Natural killer cell treated with Interleukin-12 subunit alpha and Interleukin-12 subunit beta and Interleukin-15 and Interleukin-18, amount 100 ng/mL, for 72 hours (primary cell): ENCODE measurements around the gene SCRT2. TPM values are rescaled to one million over a fixed set of nuclear protein-coding genes. Genes with fewer than 3 reads are reported as not detected.

ENCODE experiments used
- ATAC-seq, 2 donors: fragments of 150-1000 bp; cut with Tn5 transposase in 1 of 2; sonication (Bioruptor Pico), chemical (Tn5 transposase) in 1 of 2; 2 replicates each; pipeline ENCODE4 v1.10.0; 2021
- DNase-seq: peaks from one replicate; pipeline ENCODE4 v3.0.0; 2022; ENCODE audit warnings: low spot score
- H3K27ac Mint-ChIP-seq, 2 donors: 1 replicate in 1 of 2; 2 replicates in 1 of 2; pipeline ENCODE4 v1.8.0; 2022; ENCODE audit warnings: mixed read lengths in 2 of 2, mild to moderate bottlenecking in 1 of 2, moderate library complexity in 1 of 2
- H3K27me3 Mint-ChIP-seq, 2 donors: 1 replicate in 1 of 2; 2 replicates in 1 of 2; pipeline ENCODE4 v1.8.0; 2022; ENCODE audit warnings: mixed read lengths in 2 of 2
- H3K36me3 Mint-ChIP-seq: one replicate; pipeline ENCODE4 v1.8.0; 2022; ENCODE audit warnings: mixed read lengths
- H3K4me1 Mint-ChIP-seq, 2 donors: 1 replicate in 1 of 2; 2 replicates in 1 of 2; pipeline ENCODE4 v1.8.0; 2022; ENCODE audit warnings: low read depth in 2 of 2, mixed read lengths in 2 of 2, mild to moderate bottlenecking in 1 of 2
- H3K4me3 Mint-ChIP-seq: one replicate; pipeline ENCODE4 v1.8.0; 2022; ENCODE audit warnings: mixed read lengths
- H3K9me3 Mint-ChIP-seq: 2 replicates; pipeline ENCODE4 v1.8.0; 2022; ENCODE audit warnings: mixed read lengths
- total RNA-seq, 2 donors: library from RNA; stranded (reverse); gene quantifications; one replicate each; pipeline ENCODE4 v1.2.3, GENCODE V29; 2022

Gene SCRT2
- total RNA-seq, 2 donors from 2014 or later, result not detected

DNA sequence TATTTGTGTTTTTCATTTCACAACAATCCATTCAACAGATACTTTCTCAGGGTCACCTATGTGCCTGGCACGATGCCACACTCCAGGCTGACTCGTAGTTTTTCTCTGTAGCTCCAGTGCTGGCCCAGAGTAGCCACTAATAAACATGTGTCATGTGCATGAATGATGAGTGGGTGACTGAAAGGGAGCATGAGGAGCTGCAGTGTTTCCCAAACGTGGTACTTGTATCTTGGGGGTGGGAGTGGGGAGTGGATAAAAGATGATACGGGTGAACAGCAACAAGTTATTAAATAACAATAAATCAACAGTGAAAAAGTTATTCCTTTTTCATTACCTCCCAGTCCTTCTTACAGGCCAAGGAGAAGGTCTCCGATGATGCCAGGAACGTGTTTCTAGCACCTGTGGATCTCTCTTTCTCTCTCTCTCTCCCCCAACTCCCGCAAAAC lies 39.7 kb downstream of the SCRT2 start:
- H3K9me3 Mint-ChIP-seq, result no peaks in the 10 kb centered on the region
- H3K4me3 Mint-ChIP-seq, result no peak overlapping the region
- no peaks in the 10 kb centered on the region for H3K36me3 Mint-ChIP-seq
- DNase-seq (no peak), ATAC-seq (no peak)
- H3K27ac Mint-ChIP-seq, result no peak overlapping the region
- H3K4me1 Mint-ChIP-seq, result no peaks in the 10 kb centered on the region
- peaks cover 0 to 2% of the 10 kb centered on the region in 2 donors for H3K27me3 Mint-ChIP-seq

DNA sequence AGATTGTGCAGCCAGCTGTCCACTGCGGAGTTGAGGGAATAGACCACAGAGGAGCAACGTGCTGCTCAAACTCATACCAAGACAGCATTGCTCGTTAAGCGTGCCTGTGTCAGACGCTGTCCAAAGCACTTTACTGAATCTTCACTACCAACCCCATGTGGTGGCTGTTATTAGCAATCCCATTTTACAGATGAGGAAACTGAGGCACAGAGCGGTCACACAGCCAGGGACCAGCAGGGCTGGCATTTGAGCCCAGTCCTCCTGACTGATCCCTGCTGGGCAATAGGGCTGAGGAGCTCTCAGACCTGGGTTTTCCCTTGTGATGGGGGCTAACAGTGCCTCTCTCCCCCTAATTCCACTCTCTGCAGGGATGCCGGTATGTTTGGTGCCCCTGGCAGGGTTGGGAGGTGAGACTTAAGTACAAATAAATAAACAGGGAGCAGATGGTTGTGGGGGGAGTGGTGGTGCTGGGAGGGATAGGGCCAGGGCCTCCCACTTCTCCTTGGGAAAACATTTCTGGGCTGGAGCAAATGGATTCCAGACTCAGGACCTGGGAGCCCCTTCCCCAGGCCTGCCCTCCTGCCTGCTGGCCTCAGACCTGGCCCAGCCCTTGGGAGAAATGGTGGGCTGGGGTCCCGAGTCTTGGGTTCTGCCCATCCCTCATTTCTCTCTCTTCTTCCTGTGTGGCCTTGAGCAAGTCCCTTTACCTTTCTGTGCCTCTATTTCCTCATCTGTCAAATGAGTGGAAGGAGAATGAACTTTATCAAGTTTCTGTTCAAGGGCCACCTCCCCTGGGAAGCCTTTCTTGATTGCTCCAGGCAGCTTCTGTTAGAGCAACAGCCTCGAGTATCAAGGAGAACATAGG lies 40.3 kb downstream of the SCRT2 start:
- no peaks in the 10 kb centered on the region for H3K36me3 Mint-ChIP-seq
- no peak for DNase-seq
- H3K27ac Mint-ChIP-seq, result no peak overlapping the region
- H3K9me3 Mint-ChIP-seq, result no peaks in the 10 kb centered on the region
- H3K27me3 Mint-ChIP-seq, result peaks cover 0 to 2% of the 10 kb centered on the region in 2 donors
- no peak overlapping the region for H3K4me3 Mint-ChIP-seq
- ATAC-seq, result no peak
- no peaks in the 10 kb centered on the region for H3K4me1 Mint-ChIP-seq

- Mint-ChIP-seq H3K27ac (no peak overlapping the region), H3K4me3 (no peak overlapping the region), H3K27me3 (peaks cover 0 to 2% of the 10 kb centered on the region in 2 donors), H3K36me3 (no peaks in the 10 kb centered on the region), H3K9me3 (no peaks in the 10 kb centered on the region), H3K4me1 (no peaks in the 10 kb centered on the region)
- ATAC-seq, result no peak
- no peak for DNase-seq
These were observed 41.3 kb downstream of the SCRT2 start for GRCh38 chr20:634148-634925.

GRCh38 chr20:631101-631500 lies 44.5 kb downstream of the SCRT2 start:
- no peak for DNase-seq
- H3K27ac Mint-ChIP-seq, result no peak overlapping the region
- no peaks in the 10 kb centered on the region for H3K36me3 Mint-ChIP-seq

DNA sequence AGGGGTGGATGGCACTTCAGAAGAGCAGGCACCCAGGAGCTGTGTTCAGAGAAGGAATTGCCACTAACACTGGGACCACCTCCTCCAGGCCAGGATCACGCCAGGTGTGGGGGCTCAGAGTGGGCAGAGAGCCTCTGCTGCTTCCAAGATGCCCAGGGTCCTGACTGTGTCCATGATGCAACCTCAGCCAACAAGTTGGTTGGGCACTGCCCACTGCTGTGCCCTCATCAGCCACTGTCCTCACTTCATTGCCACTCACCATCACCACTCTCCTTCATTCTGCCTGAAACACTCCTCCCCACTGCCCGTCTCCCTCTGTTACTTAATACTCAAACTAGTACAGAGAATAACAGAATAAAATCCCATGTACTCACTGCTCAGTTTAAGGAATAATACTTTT lies 49.0 kb downstream of the SCRT2 start:
- Mint-ChIP-seq H3K9me3 (no peaks in the 10 kb centered on the region), H3K36me3 (no peaks in the 10 kb centered on the region), H3K4me1 (no peaks in the 10 kb centered on the region), H3K4me3 (no peak overlapping the region), H3K27me3 (peaks cover 18 to 21% of the 10 kb centered on the region in 2 donors), H3K27ac (no peak overlapping the region)
- DNase-seq (no peak), ATAC-seq (peak in 1 of 2 donors; percentile 59)

More at GRCh38 chr20:631101-631500, 44.5 kb downstream of the SCRT2 start:
- Mint-ChIP-seq H3K27me3 (peaks cover 0 to 5% of the 10 kb centered on the region in 2 donors), H3K4me3 (no peak overlapping the region), H3K4me1 (no peaks in the 10 kb centered on the region), H3K9me3 (no peaks in the 10 kb centered on the region)
- ATAC-seq, result no peak

GRCh38 chr20:625360-625932 lies 50.2 kb downstream of the SCRT2 start:
- no peaks in the 10 kb centered on the region for H3K4me1 Mint-ChIP-seq
- H3K9me3 Mint-ChIP-seq, result no peaks in the 10 kb centered on the region
- H3K4me3 Mint-ChIP-seq, result no peak overlapping the region
- no peaks in the 10 kb centered on the region for H3K36me3 Mint-ChIP-seq
- peaks cover 25 to 26% of the 10 kb centered on the region in 2 donors for H3K27me3 Mint-ChIP-seq
- ATAC-seq (no peak), DNase-seq (no peak)
- H3K27ac Mint-ChIP-seq, result no peak overlapping the region

GRCh38 chr20:623704-624103 lies 51.9 kb downstream of the SCRT2 start:
- Mint-ChIP-seq H3K9me3 (no peaks in the 10 kb centered on the region), H3K4me3 (no peak overlapping the region), H3K4me1 (no peaks in the 10 kb centered on the region), H3K27ac (no peak overlapping the region), H3K36me3 (no peaks in the 10 kb centered on the region), H3K27me3 (peaks cover 28 to 31% of the 10 kb centered on the region in 2 donors)
- no peak for ATAC-seq
- DNase-seq, result no peak

GRCh38 chr20:623021-623420 lies 52.6 kb downstream of the SCRT2 start:
- peaks cover under 1% of the 10 kb centered on the region for H3K9me3 Mint-ChIP-seq
- H3K4me3 Mint-ChIP-seq, result no peak overlapping the region
- peaks cover 32 to 35% of the 10 kb centered on the region in 2 donors for H3K27me3 Mint-ChIP-seq
- H3K4me1 Mint-ChIP-seq, result no peaks in the 10 kb centered on the region
- peaks cover under 1% of the 10 kb centered on the region for H3K36me3 Mint-ChIP-seq
- ATAC-seq (no peak), DNase-seq (no peak)
- H3K27ac Mint-ChIP-seq, result no peak overlapping the region

- Mint-ChIP-seq H3K27ac (no peak overlapping the region), H3K9me3 (peaks cover 3% of the 10 kb centered on the region), H3K36me3 (peaks cover 9% of the 10 kb centered on the region), H3K4me3 (no peak overlapping the region), H3K4me1 (no peaks in the 10 kb centered on the region), H3K27me3 (peaks cover 38 to 44% of the 10 kb centered on the region in 2 donors)
- DNase-seq, result no peak
- no peak for ATAC-seq
These were observed 53.4 kb downstream of the SCRT2 start for GRCh38 chr20:622161-622560.

DNA sequence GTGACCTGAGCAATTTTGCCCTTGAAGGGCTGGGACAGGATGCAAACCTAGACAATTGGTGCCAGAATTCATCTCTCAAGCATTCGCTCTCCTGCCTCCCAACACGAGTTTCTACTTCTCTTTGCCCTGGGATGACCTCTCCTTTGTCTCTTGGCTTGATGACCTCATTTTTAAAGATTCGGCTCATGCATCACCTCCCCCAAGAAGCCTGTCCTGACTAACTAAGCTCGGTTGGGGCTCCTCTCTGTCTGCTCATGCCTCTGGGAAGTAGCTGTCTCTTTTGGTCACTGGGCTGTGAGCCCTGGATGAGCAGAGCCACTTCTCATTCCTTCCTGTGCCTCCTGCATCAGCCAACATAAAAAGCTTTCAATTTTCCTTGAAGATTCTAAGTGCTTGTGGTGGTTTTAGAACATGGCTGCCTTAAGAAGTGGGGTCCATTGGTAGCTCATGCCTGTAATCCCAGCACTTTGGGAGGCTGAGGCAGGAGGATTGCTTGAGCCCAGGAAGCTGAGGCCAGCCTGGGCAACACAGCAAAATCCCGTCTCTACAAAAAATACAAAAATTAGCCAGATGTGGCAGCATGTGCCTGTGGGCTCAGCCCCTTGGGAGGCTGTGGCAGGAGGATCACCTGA lies 54.4 kb downstream of the SCRT2 start:
- ATAC-seq (no peak), DNase-seq (no peak)
- Mint-ChIP-seq H3K9me3 (peaks cover 3% of the 10 kb centered on the region), H3K27me3 (peaks cover 34 to 45% of the 10 kb centered on the region in 2 donors), H3K36me3 (peaks cover 9% of the 10 kb centered on the region), H3K27ac (no peak overlapping the region), H3K4me3 (no peak overlapping the region), H3K4me1 (no peaks in the 10 kb centered on the region)

DNA sequence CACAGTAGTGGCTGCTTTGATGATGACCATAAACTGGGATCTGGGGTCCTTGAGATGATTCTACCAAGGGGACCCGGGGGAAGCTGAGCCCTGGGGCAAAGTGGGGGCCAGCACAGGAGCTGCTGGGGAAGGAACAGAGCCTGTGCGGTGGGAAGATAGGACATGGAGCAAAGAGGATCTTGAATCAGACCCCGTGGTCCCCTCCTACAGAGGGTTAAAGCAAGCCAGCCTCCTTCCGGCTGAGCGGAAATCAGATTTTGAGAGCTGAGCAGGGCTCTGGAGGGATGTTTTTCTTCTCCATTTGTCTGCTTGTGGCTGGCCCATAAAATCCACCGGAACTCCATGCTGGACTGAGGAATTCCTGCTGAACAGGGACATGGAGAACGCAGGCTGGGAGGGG lies 55.4 kb downstream of the SCRT2 start:
- peaks cover 33 to 51% of the 10 kb centered on the region in 2 donors for H3K27me3 Mint-ChIP-seq
- no peaks in the 10 kb centered on the region for H3K4me1 Mint-ChIP-seq
- no peak for DNase-seq
- peaks cover 3% of the 10 kb centered on the region for H3K9me3 Mint-ChIP-seq
- H3K27ac Mint-ChIP-seq, result no peak overlapping the region
- no peak overlapping the region for H3K4me3 Mint-ChIP-seq
- peaks cover 9% of the 10 kb centered on the region for H3K36me3 Mint-ChIP-seq
- no peak for ATAC-seq

DNA sequence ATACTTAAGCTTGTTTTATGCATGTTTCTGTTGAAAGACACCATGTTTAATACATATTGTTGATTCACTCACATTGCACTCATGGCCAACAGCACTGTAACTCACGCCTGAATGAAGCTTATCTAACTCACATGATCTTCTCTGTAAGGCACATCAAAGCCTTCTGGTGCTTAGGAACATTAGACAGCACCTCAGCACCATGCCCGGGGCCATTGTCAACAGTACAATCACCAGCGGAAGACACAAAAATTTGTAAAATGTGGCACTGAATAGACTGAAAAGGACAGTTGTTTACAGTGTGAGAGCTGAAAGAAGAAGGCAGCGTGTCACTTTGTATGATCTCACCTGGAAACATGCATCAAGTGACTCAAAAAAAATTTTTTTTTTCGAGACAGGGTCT lies 56.6 kb downstream of the SCRT2 start:
- no peak for DNase-seq
- H3K27me3 Mint-ChIP-seq, result peaks cover 33 to 50% of the 10 kb centered on the region in 2 donors
- no peak for ATAC-seq
- no peak overlapping the region for H3K4me3 Mint-ChIP-seq
- peaks cover 9% of the 10 kb centered on the region for H3K36me3 Mint-ChIP-seq
- peaks cover 0 to 4% of the 10 kb centered on the region in 2 donors for H3K4me1 Mint-ChIP-seq
- H3K9me3 Mint-ChIP-seq, result peaks cover 3% of the 10 kb centered on the region
- H3K27ac Mint-ChIP-seq, result no peak overlapping the region

- DNase-seq, result no peak
- H3K4me1 Mint-ChIP-seq, result peaks cover 0 to 4% of the 10 kb centered on the region in 2 donors
- no peak overlapping the region for H3K4me3 Mint-ChIP-seq
- peaks cover 9% of the 10 kb centered on the region for H3K36me3 Mint-ChIP-seq
- peaks cover 3% of the 10 kb centered on the region for H3K9me3 Mint-ChIP-seq
- H3K27me3 Mint-ChIP-seq, result peaks cover 35 to 55% of the 10 kb centered on the region in 2 donors
- H3K27ac Mint-ChIP-seq, result no peak overlapping the region
- no peak for ATAC-seq
These were observed 57.5 kb downstream of the SCRT2 start for GRCh38 chr20:617934-618690.
